B cell (primary cell): ENCODE measurements around the gene SCGB2B2. TPM values are rescaled to one million over a fixed set of nuclear protein-coding genes. Genes with fewer than 3 reads are reported as not detected.

Experiments
- ATAC-seq: fragments of 200-7000 bp; cut with Tn5 transposase; one replicate; pipeline ENCODE4 v1.10.0; 2021; ENCODE audit warnings: low read depth, mild to moderate bottlenecking, moderate number of reproducible peaks, moderate library complexity
- CTCF ChIA-PET: fragments of 350-600 bp; sonication (Branson Sonifier 250); formaldehyde crosslinking; loops from one replicate; lab custom pipeline; 2021; ENCODE audit warnings: antibody characterized with exemption, inconsistent platforms; lab: Charles Lee
- POLR2A ChIA-PET: fragments of 350-600 bp; sonication (Branson Sonifier 250); formaldehyde crosslinking; loops from one replicate; lab custom pipeline; 2021; ENCODE audit warnings: antibody characterized with exemption; lab: Charles Lee
- DNase-seq: peaks from one replicate; pipeline ENCODE4 v3.0.0; 2013
- H2AFZ ChIP-seq: 2 replicates; pipeline ENCODE4 v1.6.1; 2012; ENCODE audit warnings: mild to moderate bottlenecking, low read depth, low read length; ENCODE audit not compliant: insufficient read depth, poor library complexity, severe bottlenecking
- H3K27ac ChIP-seq, 2 donors: 1 replicate in 1 of 2; 2 replicates in 1 of 2; pipeline ENCODE4 v1.5.1; 2012 to 2013; ENCODE audit warnings: low read length in 2 of 2, mild to moderate bottlenecking in 2 of 2, moderate library complexity in 1 of 2
- H3K27me3 ChIP-seq, 4 experiments: fragments of 200-600 bp in 1 of 4; sonication (generic) in 1 of 4; replicated peaks in 1 of 4; 1 replicate in 2 of 4; 2 replicates in 2 of 4; pipeline versions ENCODE4 v1.6.1 to v1.7.0; 2013 to 2016; ENCODE audit warnings: low read length in 3 of 4, mild to moderate bottlenecking in 2 of 4, mixed read lengths in 1 of 4, moderate library complexity in 1 of 4; ENCODE audit not compliant: insufficient read depth in 4 of 4, control insufficient read depth in 3 of 4; ENCODE audit errors: control extremely low read depth in 1 of 4
- H3K36me3 ChIP-seq, 2 experiments: replicated peaks in 1 of 2; 1 replicate in 1 of 2; 2 replicates in 1 of 2; pipeline versions ENCODE4 v1.6.1 to v1.7.1; 2013; ENCODE audit warnings: low read length in 1 of 2; ENCODE audit not compliant: insufficient read depth in 2 of 2, control insufficient read depth in 1 of 2; ENCODE audit errors: control extremely low read depth in 1 of 2, extremely low read depth in 1 of 2
- H3K4me1 ChIP-seq, 2 donors: fragments of 200-600 bp in 1 of 2; sonication (generic) in 1 of 2; 1 replicate in 1 of 2; 2 replicates in 1 of 2; pipeline versions ENCODE4 v1.5.1 to v1.6.1; 2013 to 2017; ENCODE audit warnings: low read length in 2 of 2; ENCODE audit not compliant: control insufficient read depth in 2 of 2, insufficient read depth in 2 of 2
- H3K4me2 ChIP-seq: replicated peaks from 2 replicates; pipeline ENCODE3; 2012; ENCODE audit warnings: mild to moderate bottlenecking, low read depth, low read length; ENCODE audit not compliant: poor library complexity, severe bottlenecking
- H3K4me3 ChIP-seq, 5 experiments: fragments of 200-600 bp in 1 of 5; sonication (generic) in 1 of 5; 1 replicate in 3 of 5; 2 replicates in 2 of 5; pipeline versions ENCODE4 v1.5.1 to v1.7.0; 2011 to 2016; ENCODE audit warnings: low read length in 4 of 5, mild to moderate bottlenecking in 4 of 5, low read depth in 2 of 5, control low read depth in 1 of 5, moderate library complexity in 1 of 5; ENCODE audit not compliant: insufficient read depth in 1 of 5; ENCODE audit errors: control extremely low read depth in 1 of 5, extremely low read depth in 1 of 5
- H3K79me2 ChIP-seq: fragments of 200-600 bp; sonication (generic); one replicate; pipeline ENCODE4 v1.6.0; 2016; ENCODE audit warnings: low read length; ENCODE audit not compliant: control insufficient read depth, insufficient read depth
- H3K9ac ChIP-seq: fragments of 200-600 bp; sonication (generic); 2 replicates; pipeline ENCODE4 v1.6.1; 2017; ENCODE audit warnings: mild to moderate bottlenecking, low read length, moderate library complexity
- H3K9me3 ChIP-seq, 3 donors: one replicate each; pipeline versions ENCODE4 v1.6.1 to v1.7.1; 2013; ENCODE audit warnings: low read length in 2 of 3; ENCODE audit not compliant: control insufficient read depth in 2 of 3, insufficient read depth in 1 of 3; ENCODE audit errors: control extremely low read depth in 1 of 3
- H4K20me1 ChIP-seq: 2 replicates; pipeline ENCODE4 v1.6.0; 2012; ENCODE audit warnings: mild to moderate bottlenecking, low read length; ENCODE audit not compliant: insufficient read depth, control insufficient read depth, poor library complexity, severe bottlenecking
- H3K27ac Mint-ChIP-seq: one replicate; pipeline ENCODE4 v1.8.0; 2021; ENCODE audit warnings: mixed read lengths
- H3K27me3 Mint-ChIP-seq: one replicate; pipeline ENCODE4 v1.8.0; 2021; ENCODE audit warnings: mixed read lengths
- H3K4me1 Mint-ChIP-seq: one replicate; pipeline ENCODE4 v1.8.0; 2021; ENCODE audit warnings: mixed read lengths
- H3K4me3 Mint-ChIP-seq: one replicate; pipeline ENCODE4 v1.8.0; 2021; ENCODE audit warnings: mixed read lengths
- H3K9me3 Mint-ChIP-seq: one replicate; pipeline ENCODE4 v1.8.0; 2022; ENCODE audit warnings: mixed read lengths; ENCODE audit not compliant: insufficient read depth
- CTCF ChIP-seq: fragments of 200-600 bp; IDR thresholded peaks from one replicate; pipeline ENCODE4 v1.8.0; 2022; ENCODE audit warnings: antibody characterized with exemption, mild to moderate bottlenecking
- EZH2 ChIP-seq: IDR thresholded peaks from 2 replicates; pipeline ENCODE4 v1.6.1; 2012; ENCODE audit warnings: borderline replicate concordance, low read depth, mild to moderate bottlenecking, moderate library complexity, low read length; ENCODE audit not compliant: insufficient read depth, poor library complexity, severe bottlenecking
- WGBS: methylation state at CpG from one replicate; pipeline ENCODE4 v1.1.5; 2013; ENCODE audit warnings: missing lambda C conversion rate; ENCODE audit not compliant: insufficient coverage; 5-methylcytosine and 5-hydroxymethylcytosine counted together
- intact Hi-C: fragments of 100-400 bp; cut with micrococcal nuclease; formaldehyde crosslinking; loops from one replicate; pipeline ENCODE4 v1.10.0; 2022
- polyA plus RNA-seq: library from polyadenylated mRNA; depleted of rRNA; stranded (reverse); fragments of >200 nt; gene quantifications from 2 replicates; pipeline ENCODE4 v1.2.3, GENCODE V29; 2012
- total RNA-seq, 2 donors: library from RNA; stranded (reverse); fragments of 120-200 nt in 1 of 2; gene quantifications; 1 replicate in 1 of 2; 2 replicates in 1 of 2; pipeline versions ENCODE4 v1.2.3 to v1.2.4, GENCODE V29; 2013 to 2022

The SCGB2B2 gene
- total and polyA plus RNA-seq, 2 donors (not counting 1 experiment from before 2014, with no cell fraction given): 0.21 to 0.91 TPM

- H3K27ac Mint-ChIP-seq: no peak overlapping the region
- Histone ChIP-seq H3K9me3 (peaks cover 10 to 35% (median 12%) of the 10 kb centered on the region in 3 donors), H3K4me2 (no peak overlapping the region), H3K36me3 (peaks cover 3 to 10% of the 10 kb centered on the region in 2 experiments), H3K27ac (no peak overlapping the region), H2AFZ (no peak overlapping the region), H3K9ac (no peak overlapping the region), H3K27me3 (peaks cover 0 to 5% (median 0%) of the 10 kb centered on the region in 4 experiments), H3K4me3 (no peak overlapping the region), H3K4me1 (no peaks in the 10 kb centered on the region), H4K20me1 (no peaks in the 10 kb centered on the region), H3K79me2 (no peaks in the 10 kb centered on the region)
- CTCF ChIA-PET: no interaction called here
- no peak overlapping the region for H3K4me3 Mint-ChIP-seq
- H3K27me3 Mint-ChIP-seq: peaks cover 13% of the 10 kb centered on the region
- POLR2A ChIA-PET: no interaction called here
- ATAC-seq (no peak), DNase-seq (no peak)
- TF ChIP-seq EZH2: no peak
- TF ChIP-seq CTCF: no peak
- no peaks in the 10 kb centered on the region for H3K4me1 Mint-ChIP-seq
- 100% methylated on average over 1 of the region's 1 CpG for WGBS
- peaks cover 18% of the 10 kb centered on the region for H3K9me3 Mint-ChIP-seq
- intact Hi-C loops: no loop called here
These were observed 11.6 kb upstream of the SCGB2B2 start for GRCh38 chr19:34688592-34688991.

- Histone ChIP-seq H3K4me3 (no peak overlapping the region), H3K36me3 (peaks cover 4 to 21% of the 10 kb centered on the region in 2 experiments), H3K4me1 (no peaks in the 10 kb centered on the region), H3K9me3 (peaks cover 9 to 35% (median 10%) of the 10 kb centered on the region in 3 donors), H4K20me1 (no peaks in the 10 kb centered on the region), H3K27me3 (peaks cover 0 to 2% (median 0%) of the 10 kb centered on the region in 4 experiments), H3K27ac (no peak overlapping the region), H3K9ac (no peak overlapping the region), H2AFZ (no peak overlapping the region), H3K79me2 (no peaks in the 10 kb centered on the region), H3K4me2 (no peak overlapping the region)
- Mint-ChIP-seq H3K27me3 (peaks cover 7% of the 10 kb centered on the region), H3K4me3 (no peak overlapping the region), H3K27ac (no peak overlapping the region), H3K9me3 (peaks cover 21% of the 10 kb centered on the region), H3K4me1 (no peaks in the 10 kb centered on the region)
- TF ChIP-seq EZH2: no peak
- no peak for TF ChIP-seq CTCF
- ChIA-PET CTCF (no interaction called here), POLR2A (no interaction called here)
- DNase-seq (no peak), ATAC-seq (no peak)
- intact Hi-C loops: no loop called here
- 92% methylated on average over 1 of the region's 2 CpGs for WGBS
These were observed 10.4 kb upstream of the SCGB2B2 start for GRCh38 chr19:34687348-34687747.
